ENCODE results near the gene EDEM2.
"Not testable (repeated sequence)": the region's sequence is repeated elsewhere in the genome, so short reads cannot be mapped to it uniquely, and the experiment has no call there.

EDEM2 gene, protein sequence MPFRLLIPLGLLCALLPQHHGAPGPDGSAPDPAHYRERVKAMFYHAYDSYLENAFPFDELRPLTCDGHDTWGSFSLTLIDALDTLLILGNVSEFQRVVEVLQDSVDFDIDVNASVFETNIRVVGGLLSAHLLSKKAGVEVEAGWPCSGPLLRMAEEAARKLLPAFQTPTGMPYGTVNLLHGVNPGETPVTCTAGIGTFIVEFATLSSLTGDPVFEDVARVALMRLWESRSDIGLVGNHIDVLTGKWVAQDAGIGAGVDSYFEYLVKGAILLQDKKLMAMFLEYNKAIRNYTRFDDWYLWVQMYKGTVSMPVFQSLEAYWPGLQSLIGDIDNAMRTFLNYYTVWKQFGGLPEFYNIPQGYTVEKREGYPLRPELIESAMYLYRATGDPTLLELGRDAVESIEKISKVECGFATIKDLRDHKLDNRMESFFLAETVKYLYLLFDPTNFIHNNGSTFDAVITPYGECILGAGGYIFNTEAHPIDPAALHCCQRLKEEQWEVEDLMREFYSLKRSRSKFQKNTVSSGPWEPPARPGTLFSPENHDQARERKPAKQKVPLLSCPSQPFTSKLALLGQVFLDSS

DNA sequence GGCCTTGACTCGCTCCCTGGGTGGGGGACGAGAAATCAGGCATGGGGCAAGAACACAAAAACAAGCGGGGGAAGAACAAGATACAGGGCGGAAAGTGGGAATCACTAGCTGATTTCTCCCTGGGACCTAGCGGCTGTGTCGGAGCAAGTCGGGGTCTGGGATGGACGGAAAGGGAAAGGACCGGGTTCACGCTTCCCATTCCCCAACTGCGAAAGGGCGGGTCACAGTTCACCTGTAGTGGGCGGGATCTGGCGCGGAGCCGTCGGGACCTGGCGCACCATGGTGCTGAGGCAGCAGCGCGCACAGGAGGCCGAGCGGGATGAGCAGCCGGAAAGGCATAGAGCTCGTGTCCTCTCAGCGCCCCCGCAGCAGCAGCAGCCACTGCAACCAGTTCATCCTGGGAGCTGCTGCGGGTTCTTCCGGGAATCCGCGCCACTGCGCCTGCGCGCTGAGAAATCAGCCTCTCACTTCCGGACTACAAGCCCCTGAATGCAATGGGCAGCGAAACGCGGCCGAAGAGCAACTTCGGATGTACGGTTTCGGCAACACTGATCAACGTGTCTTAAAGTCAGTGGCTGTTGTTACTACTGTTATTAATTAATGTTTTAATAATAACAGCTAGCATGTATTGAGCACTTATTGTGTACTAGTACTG is at the start of gene EDEM2:
EDEM2 (minus strand) TSS at position 417 of the 655 bp plus-strand sequence; CDS start at position 339, 78 bp downstream.
- peak; percentile 94 for DNase-seq (ENCODE audit: low spot score)
- TF ChIP-seq, protein P1, sequence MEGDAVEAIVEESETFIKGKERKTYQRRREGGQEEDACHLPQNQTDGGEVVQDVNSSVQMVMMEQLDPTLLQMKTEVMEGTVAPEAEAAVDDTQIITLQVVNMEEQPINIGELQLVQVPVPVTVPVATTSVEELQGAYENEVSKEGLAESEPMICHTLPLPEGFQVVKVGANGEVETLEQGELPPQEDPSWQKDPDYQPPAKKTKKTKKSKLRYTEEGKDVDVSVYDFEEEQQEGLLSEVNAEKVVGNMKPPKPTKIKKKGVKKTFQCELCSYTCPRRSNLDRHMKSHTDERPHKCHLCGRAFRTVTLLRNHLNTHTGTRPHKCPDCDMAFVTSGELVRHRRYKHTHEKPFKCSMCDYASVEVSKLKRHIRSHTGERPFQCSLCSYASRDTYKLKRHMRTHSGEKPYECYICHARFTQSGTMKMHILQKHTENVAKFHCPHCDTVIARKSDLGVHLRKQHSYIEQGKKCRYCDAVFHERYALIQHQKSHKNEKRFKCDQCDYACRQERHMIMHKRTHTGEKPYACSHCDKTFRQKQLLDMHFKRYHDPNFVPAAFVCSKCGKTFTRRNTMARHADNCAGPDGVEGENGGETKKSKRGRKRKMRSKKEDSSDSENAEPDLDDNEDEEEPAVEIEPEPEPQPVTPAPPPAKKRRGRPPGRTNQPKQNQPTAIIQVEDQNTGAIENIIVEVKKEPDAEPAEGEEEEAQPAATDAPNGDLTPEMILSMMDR (IDR thresholded peaks at IDR 0.05; ENCODE audit: extremely low read depth, missing control alignments): no peak

DNA sequence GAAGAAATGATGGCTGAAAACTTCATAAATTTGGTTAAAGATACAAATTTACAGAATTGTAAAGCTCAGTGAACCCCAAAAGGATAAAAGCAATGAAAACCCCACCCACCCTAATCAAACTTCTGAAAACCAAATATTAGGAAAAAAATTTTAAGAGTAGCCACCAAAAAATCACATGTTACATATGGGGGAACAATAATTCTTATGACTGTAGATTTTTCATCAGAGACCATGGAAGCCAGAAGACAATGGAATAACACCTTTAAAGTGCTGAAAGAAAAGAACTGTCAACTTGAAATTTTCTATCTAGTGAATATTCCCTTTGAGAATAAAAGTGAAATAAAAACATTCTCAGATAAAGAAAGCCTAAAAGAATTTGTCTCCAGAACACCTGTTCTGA is 49.2 kb upstream of the EDEM2 start:
- no peak for DNase-seq (ENCODE audit: low spot score)
- TF ChIP-seq, protein P1 (IDR thresholded peaks at IDR 0.05; ENCODE audit: extremely low read depth, missing control alignments): no peak

DNA sequence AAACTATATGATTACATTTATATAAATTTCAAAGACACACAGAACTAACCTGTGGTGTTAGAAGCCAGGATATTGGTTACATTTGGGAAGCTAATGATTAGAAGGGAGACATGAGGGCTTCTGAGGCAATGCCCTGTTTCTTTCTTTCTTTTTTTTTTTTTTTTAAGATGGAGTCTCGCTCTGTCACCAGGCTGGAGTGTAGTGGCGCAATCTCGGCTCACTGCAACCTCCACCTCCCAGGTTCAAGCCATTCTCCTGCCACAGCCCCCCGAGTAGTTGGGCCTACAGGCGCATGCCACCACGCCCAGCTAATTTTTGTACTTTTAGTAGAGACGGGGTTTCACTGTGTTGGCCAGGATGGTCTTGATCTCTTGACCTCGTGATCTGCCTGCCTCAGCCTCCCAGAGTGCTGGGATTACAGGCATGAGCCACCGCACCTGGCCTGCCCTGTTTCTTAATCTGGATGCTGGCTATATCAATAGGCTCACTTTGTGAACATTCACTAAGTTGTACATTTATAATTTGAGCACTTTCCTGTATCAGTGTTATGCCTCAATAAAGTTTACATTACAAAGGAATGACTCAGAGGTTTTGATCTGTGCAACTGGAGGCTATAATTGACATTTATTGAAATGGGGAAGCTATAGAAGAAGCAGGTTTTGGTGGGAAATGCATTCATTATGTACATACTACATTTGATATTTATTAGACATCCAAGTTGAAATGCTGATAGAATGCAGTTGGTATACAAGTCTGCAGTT is 46.1 kb upstream of the EDEM2 start:
- not testable (repeated sequence) for DNase-seq (ENCODE audit: low spot score)

DNA sequence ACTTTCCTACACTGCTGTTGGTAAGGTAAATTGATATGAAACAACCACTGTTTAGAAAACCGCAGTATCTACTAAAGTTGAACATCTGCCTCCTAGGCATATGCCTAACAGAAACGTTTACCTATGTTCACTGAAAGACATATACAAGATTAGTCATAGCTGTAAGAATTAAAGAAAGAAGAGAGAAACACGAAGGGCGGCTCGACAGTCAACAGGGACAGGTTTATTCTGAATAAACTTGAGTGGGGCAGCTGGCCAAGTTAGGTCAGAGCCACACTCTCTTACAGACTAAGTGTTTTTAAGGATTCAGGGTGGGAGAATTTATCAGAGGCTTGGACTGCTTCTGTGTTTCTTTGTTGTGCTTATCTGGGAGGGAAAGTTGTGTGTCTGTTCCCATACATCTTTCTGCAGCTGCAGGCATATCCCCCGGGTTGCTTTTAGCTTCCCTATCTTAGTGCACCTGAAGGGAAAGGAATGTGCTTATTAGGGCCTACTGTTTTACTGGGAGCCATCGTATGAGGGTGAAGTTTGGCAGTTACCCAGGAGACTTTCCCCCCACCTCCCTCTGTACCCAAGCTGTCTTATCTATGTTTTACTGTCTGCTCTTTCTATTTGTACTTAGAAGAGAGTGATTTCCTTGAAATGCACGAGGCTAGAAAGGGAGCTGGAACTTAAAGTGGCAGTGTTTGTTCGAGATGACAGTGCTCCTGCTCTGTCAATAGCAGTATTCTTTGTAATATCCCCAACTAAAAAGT is 45.2 kb upstream of the EDEM2 start:
- no peak for DNase-seq (ENCODE audit: low spot score)
- TF ChIP-seq, protein P1 (IDR thresholded peaks at IDR 0.05; ENCODE audit: extremely low read depth, missing control alignments): no peak

DNA sequence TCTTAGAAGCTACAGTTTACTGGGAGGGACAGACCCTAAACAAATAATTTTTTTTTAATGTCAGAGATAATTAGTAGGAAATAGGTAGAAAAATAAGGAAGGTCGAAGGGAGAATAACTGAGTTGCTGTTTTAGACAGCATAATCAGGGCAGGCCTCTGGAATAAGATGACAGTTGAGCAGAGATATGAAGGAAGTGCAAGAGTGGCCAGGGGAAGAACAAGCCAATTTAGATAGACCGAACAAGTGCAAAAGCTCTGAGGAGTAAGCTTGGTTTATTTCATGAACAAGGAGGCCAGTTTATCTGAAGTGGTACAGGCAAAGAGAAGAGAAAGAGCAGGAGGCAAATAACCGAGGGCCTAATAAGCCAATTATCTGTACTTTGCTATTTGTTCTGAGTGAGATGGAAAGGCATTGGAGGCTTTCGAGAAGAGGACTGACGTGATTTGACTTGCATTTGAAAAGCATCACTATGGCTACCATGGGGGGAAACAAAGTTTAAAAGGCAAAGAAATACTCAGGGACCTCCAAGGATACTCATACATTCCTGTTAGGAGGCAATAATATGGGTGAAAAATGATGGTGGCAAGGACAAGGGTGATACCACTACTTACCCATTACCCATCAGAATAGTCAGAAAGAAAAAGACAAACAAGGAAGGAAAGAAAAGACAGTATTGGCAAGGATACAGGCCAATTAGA is 44.4 kb upstream of the EDEM2 start:
- DNase-seq (ENCODE audit: low spot score): no peak
- TF ChIP-seq, protein P1 (IDR thresholded peaks at IDR 0.05; ENCODE audit: extremely low read depth, missing control alignments): no peak

DNA sequence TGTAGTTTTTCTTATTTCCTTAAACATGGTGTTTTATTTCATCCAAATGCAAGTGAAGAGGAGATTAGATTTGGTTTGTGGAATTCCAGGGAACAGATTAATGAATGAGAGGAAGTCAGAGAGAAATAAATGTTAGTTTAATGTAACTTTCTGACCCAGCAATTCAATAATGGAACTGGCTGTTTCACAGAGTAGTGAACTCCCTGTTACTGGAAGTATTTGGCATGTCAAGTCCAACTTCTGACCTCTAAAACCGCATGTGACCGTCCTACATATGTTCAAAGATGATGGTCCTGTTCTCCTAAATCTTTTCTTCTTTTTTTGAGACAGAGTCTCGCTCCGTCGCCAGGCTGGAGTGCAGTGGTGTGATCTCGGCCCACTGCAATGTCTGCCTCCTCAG is 43.4 kb upstream of the EDEM2 start:
- TF ChIP-seq, protein P1 (IDR thresholded peaks at IDR 0.05; ENCODE audit: extremely low read depth, missing control alignments): no peak
- no peak for DNase-seq (ENCODE audit: low spot score)

DNA sequence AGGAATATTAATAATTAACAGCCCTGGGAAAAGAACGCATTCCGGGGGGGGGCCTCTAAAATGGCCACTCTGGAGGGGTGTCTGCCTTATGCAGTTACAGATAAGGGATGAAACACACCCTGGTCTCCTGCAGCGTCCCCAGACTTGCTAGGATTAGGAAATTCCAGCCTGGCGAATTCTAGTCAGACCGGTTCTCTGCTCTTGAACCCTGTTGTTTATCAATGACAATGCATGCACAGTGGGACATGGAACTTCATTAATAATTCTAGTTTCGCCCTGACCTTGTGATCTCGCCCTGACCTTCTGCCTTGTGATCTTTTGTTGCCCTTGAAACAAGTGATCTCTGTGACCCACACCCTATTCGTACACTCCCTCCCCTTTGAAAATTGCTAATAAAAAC is 42.1 kb upstream of the EDEM2 start:
- not testable (repeated sequence) for DNase-seq (ENCODE audit: low spot score)

Measured in GM20000 (cell line).